ENCODE results near the gene CFHR5.
"Not testable (repeated sequence)": the region's sequence is repeated elsewhere in the genome, so short reads cannot be mapped to it uniquely, and the experiment has no call there.

Gene CFHR5

GRCh38 chr1:197017558-197018146 is 40.3 kb downstream of the CFHR5 start:
- no peak overlapping the region for H3K4me3 ChIP-seq (ENCODE audit: low read depth, low read length)

GRCh38 chr1:197021716-197022115 is 44.4 kb downstream of the CFHR5 start:
- no peak overlapping the region for H3K4me3 ChIP-seq (ENCODE audit: low read depth, low read length)

GRCh38 chr1:197024460-197024859 is 47.1 kb downstream of the CFHR5 start:
- no peak overlapping the region for H3K4me3 ChIP-seq (ENCODE audit: low read depth, low read length)

- no peak overlapping the region for H3K4me3 ChIP-seq (ENCODE audit: low read depth, low read length)
These were observed 50.0 kb downstream of the CFHR5 start for GRCh38 chr1:197027359-197027758.

- H3K4me3 ChIP-seq (ENCODE audit: low read depth, low read length): no peak overlapping the region
These were observed 52.4 kb downstream of the CFHR5 start for GRCh38 chr1:197029749-197030148.

GRCh38 chr1:197034631-197035339 is 57.4 kb downstream of the CFHR5 start:
- H3K4me3 ChIP-seq (ENCODE audit: low read depth, low read length): not testable (repeated sequence)

GRCh38 chr1:197036861-197037260 is 59.5 kb downstream of the CFHR5 start:
- H3K4me3 ChIP-seq (ENCODE audit: low read depth, low read length): no peak overlapping the region

- no peak overlapping the region for H3K4me3 ChIP-seq (ENCODE audit: low read depth, low read length)
These were observed 64.4 kb downstream of the CFHR5 start for GRCh38 chr1:197041486-197042353.

GRCh38 chr1:197042676-197043341 is 65.5 kb downstream of the CFHR5 start:
- H3K4me3 ChIP-seq (ENCODE audit: low read depth, low read length): no peak overlapping the region

GRCh38 chr1:197049100-197049499 is 71.7 kb downstream of the CFHR5 start:
- no peak overlapping the region for H3K4me3 ChIP-seq (ENCODE audit: low read depth, low read length)

All from iPS-11a (cell line).